Ureter (tissue), 1 donor: Measurements from ENCODE around the gene ERCC6. TPM values are rescaled to one million over a fixed set of nuclear protein-coding genes. Genes with fewer than 3 reads are reported as not detected.
A peak's percentile ranks its signal among the peaks of the same experiment; 100 is the strongest.

Source experiments
- DNase-seq: peaks from one replicate; pipeline ENCODE4 v3.0.0-alpha.2; 2020; ENCODE audit warnings: low spot score
- total RNA-seq: library from RNA; stranded (reverse); gene quantifications from one replicate; pipeline ENCODE4 v1.2.4, GENCODE V29; 2023
- donor health status: DM: yes; HTN: yes; CAD: no.

Gene ERCC6
- total RNA-seq, 1 donor from 2014 or later: 28.0 TPM

DNA sequence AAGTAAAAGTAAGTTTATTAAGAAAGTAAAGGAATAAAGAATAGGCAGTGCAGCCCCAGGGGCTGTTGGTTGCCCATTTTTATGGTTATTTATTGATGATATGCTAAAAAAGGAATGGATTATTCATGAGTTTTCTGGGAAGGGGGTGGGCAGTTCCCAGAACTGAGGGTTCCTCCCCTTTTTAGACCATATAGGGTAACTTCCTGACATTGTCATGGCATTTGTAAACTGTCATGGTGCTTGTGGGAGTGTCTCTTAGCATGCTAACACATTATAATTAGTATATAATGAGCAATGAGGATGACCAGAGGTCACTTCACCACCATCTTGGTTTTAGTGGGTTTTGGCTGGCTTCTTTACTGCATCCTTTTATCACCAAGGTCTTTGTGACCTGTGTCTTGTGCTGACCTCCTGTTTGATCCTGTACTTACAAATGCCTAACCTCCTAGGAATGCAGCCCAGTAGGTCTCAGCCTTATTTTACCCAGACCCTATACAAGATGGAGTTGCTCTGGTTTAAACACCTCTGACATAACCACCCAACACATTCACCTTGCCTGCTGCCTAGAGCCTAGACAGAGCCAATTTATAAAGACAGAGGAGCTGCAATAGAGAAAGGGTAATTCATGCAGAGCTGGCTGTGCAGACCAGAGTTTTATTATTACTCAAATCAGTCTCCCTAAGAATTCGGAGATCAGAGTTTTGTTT, 10.9 kb upstream of the ERCC6 start:
- DNase-seq: no peak

DNA sequence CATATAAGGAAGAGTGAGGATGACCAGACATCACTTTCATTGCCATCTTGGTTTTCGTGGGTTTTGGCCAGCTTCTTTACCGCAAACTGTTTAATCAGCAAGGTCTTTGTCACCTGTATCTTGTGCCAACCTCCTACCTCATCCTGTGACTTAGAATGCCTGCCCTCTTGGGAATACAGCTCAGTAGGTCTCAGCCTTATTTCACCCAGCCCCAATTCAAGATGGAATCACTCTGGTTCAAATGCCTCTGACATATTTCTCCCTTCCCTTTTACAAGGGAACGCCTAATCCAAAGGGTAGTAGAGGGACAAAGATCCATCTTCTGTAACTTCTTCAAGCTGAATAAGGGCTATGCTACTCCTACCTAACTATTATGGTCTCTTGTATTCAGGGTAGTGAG, 4.7 kb upstream of the ERCC6 start:
- DNase-seq: no peak

DNA sequence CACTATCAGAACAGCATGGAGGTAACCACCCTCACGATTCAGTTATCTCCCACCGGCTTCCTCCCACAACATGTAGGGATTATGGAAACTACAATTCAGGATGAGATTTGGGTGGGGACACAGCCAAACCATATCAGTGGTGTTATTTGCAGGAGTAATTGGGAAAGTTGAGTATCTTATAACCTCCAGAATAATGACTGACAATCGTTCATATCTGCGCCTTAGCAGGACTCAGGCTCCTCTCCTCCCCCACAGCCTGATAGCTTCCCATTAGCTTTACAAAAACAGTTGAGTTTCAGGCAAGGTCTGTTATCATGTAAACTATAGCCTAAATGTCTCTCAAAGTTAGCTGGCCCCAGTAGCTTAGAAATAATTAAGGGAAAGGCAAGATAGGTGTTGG, 3.4 kb upstream of the ERCC6 start:
- DNase-seq: no peak

DNA sequence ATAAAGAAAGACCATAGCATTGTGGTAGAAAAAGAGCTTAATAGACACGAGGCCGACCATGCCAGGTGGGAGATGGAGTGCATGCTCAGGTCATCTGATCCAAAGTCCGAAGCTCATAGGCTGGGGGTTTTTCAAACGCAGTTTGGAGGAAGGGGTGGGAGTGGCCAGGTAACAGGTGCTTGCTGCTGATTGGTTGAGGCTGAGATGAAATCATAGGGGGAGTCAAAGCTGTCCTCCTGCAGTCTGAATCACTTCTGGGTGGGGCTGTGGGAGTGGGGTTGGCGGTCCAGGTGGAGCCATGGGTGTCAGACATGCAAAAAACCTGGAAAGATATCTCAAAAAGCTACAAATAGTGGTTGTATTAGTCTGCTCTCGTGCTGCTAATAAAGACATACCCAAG, 2.8 kb upstream of the ERCC6 start:
- no peak for DNase-seq

DNA sequence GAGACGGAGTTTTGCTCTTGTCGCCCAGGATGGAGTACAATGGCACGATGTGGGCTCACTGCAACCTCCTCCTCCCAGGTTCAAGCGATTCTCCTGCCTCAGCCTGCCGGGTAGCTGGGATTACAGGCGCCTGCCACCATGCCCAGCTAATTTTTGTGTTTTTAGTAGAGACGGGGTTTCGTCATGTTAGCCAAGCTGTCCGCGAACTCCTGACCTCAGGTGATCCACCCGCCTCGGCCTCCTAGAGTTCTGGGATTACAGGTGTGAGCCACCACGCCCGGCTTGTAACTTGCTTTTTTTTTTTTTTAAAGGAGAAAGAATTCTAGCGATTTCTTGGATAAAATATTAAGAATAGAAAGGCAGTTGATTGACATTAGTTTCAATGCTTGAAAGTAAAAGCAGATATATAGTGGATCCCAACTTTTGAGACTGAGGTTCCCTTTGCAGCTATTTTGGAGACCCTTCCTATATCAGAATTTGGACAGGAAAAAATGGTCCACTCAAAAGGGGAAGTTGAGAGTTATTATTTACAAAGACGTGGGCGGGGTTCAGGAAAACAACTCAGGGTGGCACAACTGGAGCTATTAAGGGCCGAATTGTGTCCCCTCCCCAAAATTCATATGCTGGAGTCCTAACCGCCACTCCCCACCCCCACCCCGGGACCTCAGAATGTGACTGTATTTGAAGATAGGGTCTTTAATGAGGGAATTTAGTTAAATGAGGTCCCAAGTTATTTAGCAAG, 1.3 kb upstream of the ERCC6 start:
- no peak for DNase-seq

DNA sequence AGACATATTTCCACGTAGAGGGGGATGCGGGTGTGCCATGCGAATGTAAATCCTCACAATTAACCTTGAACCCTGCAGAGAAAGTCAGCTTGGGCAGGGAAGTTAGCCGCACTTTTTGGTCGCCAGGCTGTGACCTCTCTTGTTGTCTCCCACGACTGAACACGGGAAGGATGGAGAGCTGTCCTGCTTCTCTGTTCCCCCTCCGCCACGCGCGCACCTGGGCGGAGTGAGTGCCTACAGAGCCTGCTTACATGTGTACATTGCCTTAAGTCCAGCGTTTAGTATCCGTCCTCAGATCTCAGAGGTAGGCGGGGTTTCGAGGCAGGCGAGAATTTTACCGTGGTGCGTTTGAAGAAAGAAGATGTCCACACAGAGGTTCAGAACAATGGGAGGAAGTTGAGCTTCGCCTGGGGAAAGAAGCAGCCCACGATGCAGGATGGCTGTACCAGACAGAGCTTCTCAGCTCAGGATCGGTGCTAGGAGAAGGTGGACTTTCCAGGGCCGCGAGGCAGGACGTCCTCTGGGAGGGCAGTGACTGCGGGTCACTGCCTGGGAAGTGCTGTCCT, 482 bp upstream of the ERCC6 start:
- peak; percentile 45 for DNase-seq

DNA sequence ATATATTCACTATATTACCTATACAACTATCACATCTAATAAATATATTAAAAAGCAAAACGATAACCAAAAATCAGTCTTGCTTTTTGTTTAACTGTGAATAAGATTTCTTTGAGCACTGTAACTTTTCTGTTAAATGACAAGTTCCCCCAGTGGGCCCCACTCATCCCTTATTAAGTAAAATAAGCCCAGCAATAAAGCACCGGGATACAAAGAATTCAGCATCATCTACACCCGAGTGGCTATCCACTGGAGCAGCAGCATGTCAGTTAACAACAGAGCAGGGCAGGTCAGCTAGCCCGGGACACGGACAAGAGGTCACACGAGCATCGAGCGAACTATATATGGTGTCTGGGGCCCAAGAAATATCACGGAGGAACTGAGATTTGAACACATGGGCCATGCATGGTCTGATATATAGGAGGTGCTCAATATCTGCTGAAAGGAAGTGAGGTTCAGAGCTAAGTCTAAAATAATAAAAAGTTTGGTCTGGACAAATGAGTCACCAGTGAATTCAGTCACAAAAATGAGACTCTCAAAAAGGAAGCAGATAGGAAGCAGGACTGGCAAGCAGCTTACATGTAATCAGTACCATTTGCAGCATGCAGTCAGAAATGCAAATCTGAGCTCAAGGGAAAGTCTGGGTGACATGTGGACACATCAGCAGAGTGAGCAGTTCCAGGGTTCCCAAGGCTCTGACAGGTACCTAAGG, 4.1 kb downstream of the ERCC6 start:
- DNase-seq: no peak

DNA sequence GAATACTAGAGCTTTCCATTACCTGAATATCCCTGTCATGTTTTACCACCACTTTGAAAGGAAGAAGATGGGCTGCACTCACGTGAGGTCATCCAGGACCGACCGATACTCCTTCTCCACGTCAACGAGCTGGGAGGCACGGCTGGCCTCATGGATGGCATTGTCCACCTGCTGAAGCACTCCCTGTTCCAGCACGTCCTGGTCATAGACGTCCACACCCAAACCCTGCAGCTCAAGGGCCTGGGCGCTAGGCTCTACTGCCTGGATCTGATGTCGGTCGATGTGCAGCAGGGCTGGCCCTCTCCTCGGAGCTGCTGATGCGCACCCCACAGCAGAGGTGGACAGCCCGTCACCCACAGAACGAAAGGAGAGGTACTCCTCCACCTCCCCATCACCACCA, 6.5 kb downstream of the ERCC6 start:
- DNase-seq: no peak

DNA sequence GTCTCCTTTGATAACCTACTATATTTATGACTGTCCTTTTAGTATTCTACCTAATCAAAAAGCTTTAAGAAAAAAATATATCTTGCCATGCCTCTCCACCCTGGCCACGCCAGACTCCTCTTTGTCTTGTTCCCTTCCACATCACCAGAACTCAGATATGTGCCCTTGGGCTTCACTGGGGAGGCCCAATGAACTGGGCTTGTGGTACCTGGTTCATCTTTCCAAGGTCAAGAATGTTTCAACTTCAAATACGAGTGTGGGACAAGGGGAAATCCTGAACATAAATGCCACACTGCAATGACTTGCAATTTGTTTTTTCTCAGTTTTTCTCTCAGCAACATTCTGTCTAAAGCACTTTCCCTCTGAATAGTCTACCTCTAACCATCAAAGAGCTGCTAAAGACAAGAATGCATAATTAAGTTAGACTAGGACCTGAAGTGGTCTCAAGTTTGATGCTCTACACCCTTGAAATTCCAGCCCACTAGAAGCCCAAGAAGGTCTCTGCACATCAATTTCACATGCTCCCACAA, 9.9 kb downstream of the ERCC6 start:
- no peak for DNase-seq

DNA sequence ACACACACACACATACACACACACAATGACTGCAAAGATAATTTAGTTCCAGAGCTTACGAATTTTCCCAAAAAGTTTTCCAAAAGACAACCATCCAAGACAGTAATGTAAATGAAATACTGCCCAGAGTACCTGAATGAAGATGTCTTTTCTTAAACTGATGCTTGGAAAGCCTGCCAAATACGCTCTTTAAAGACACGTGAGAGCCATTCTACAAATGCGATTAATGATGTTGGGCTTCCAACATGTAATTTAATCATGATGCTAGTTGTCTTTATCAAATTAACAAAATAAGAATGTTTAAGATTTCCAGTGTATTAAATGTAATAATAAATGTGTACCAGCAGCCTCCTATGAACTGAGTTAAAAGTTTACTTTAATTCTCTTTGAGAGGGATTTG, 11.1 kb downstream of the ERCC6 start:
- no peak for DNase-seq

DNA sequence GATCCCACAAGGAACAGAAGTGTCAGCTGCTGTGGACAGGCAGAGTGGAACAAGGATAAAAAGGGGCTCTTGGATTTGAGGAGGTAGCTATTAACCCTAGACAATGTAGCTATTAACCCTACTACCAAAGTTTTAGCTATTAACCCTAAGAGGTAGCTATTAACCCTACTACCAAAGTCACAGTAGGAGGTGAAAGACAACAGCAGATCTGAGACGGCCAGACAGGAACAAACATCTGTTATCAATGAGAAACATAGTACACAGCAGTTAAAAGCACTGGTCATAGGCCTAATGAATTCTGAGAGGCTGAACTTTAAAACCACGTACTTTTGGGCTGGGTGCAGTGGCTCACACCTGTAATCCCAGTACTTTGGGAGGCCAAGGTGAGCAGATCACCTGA, 11.9 kb downstream of the ERCC6 start:
- no peak for DNase-seq

DNA sequence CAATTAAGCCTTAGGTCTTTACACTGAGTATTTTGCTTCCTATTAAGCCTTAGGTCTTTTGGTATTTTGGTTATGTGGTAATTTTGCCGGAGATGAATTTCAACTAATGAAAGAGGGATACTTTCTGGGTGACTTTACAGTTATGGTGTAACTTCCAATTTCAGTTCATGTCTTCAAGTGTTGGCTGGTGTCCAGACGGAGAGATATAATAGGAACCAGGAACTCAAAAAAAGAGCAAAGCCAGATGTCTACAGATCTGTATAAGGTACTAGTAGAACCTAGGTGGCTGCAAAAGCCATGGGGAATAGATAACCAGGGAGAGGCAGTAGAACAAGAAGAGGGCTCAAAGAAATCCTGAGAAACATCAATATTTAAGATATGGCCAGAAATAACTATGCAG, 12.3 kb downstream of the ERCC6 start:
- no peak for DNase-seq

DNA sequence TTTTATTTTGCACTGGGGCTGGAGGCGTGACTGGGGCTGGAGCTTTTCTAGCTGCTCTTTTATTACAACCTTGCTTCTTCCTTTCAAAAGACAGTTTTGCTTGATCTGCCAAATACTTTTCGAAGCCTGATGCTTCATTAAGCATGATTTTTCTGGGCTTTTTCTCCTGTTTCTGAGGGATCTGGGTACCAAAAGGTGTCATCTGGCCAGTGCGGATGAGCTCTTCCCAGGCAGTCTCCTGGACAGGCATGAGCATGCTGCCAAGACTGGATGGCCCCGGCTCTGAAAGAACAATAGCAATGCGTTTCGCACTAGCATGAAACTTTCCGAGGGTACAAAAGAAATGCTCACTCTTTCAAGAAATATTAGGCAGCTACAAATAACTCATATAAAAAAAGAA, 14.4 kb downstream of the ERCC6 start:
- DNase-seq: no peak

DNA sequence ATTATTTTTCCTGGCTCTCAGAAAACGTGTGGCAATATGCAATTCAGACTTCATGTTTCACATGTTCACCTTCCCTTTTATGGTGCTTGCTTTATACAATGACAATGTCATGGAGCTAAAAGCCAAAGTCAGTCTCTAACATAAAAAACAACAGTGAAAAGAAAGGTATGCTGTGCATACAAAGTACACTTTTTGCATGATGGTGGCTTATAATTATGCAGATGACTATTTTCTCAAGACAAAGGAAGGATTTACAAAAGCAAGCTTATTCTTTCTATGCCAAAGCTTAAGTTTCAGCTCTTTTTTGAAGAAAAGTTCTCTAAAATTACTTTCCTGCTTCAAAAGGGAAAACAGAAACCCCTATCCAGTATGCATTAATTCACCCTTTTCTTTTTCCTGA, 15.6 kb downstream of the ERCC6 start:
- no peak for DNase-seq

DNA sequence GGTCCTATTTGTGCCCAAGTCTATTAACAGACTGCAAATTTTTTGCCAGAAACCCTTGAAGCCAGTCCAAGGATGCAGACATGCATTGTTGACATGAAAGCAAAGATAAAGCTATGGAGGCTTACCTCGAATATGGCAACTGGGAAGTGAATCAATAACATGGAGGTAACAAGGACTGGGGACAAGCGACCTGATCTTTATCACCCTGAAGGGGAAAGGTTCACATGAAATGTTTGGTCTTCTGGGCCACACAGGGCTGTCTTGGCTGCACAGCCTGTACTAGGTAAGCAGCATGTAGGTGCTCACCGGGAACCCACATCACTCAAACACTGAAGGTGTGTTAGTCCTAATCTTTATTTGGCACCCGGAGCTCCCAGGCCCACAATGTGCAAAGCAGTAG, 17.9 kb downstream of the ERCC6 start:
- no peak for DNase-seq

DNA sequence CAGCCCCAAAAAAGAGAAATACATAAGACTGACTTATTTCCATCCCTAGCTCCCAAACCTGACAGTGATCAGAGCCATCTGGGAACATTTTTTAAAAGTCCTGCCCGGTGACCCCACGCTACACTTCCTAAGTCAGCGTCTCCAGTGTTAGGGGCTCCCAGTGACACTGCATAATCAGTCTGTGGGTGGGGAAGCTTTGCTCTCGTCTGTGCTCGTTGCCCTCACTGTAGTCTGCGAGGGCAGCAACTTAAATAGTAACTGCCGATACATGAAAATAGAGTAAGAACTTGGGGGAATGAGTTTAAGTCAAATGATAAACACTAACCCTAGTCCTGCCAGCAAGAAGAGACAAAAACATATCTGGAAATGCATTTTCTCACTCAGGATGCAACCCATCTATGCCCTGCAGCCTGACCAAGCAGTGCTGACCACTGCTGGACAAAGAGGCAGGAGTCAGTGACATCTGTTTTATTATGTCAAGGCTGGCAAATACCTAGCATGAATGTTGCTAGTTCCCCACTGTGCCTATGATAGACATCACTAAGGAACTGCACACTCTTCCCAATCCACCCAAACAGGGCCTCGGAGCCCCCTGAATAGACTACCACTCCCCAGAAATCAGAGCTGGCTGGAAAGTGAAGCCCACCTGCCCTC, 18.7 kb downstream of the ERCC6 start:
- no peak for DNase-seq

DNA sequence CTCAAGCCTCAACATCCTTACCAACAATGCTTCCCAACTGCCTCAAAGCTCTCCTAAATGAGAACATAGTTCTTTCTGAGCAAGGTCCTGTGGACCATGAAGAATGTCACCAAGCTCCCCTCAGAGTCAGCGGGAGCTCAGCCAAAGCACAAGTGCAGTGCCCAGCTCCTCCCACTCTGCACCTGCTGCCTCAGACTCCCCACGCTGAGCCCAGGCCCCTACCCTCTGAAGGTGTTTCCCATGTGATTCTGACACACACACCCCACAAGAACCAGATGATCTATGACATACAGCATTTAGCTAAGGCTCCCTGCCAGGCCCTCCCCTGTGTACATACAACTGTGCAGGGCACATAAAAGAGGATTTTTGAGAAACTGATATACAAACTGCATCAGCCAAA, 19.2 kb downstream of the ERCC6 start:
- no peak for DNase-seq

DNA sequence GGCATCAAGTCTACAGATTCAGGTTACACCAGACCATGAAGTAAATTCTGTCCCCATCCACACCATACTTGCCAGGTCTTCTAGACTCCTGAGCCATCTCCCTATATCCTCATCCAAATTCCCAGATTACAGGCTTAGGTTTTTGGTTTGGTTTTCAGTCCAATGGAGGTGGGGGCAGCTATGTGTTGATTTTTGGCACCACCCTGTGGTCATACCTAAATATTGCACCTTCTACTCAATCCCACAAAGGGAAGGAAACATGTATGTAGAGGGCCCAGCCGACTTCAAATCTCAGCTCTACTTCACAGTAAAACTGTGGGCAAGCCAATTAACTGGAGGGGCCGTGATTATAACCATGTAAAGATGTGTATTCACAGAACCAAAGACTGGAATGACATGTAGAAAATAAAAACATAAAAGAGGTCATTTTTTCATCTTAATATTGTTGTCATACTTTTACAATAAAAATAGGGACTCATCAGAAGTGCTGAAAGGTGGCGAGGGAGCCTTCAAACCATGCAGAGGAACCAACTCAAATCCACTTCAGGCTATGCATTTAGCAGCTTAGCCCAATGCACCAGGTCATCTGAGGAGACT, 19.8 kb downstream of the ERCC6 start:
- DNase-seq: no peak

DNA sequence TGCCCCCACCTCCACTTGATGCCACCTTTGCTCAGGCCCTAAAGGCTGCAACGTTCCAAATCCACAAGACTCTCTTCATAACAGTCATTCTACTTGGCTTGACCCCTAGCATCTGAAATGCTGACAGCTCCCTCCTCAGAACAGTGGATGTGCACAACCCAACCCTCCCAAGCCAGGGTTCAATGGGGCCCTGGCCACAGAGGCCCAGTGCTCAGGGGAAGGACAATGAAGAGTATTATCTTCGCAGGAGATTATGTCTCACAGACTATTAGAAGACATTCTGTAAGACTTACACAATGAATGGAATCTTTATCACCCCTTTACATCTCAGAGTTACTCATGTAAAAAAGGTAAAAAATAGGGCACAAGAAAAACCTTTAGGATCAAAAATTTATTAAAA, 20.4 kb downstream of the ERCC6 start:
- DNase-seq: no peak

DNA sequence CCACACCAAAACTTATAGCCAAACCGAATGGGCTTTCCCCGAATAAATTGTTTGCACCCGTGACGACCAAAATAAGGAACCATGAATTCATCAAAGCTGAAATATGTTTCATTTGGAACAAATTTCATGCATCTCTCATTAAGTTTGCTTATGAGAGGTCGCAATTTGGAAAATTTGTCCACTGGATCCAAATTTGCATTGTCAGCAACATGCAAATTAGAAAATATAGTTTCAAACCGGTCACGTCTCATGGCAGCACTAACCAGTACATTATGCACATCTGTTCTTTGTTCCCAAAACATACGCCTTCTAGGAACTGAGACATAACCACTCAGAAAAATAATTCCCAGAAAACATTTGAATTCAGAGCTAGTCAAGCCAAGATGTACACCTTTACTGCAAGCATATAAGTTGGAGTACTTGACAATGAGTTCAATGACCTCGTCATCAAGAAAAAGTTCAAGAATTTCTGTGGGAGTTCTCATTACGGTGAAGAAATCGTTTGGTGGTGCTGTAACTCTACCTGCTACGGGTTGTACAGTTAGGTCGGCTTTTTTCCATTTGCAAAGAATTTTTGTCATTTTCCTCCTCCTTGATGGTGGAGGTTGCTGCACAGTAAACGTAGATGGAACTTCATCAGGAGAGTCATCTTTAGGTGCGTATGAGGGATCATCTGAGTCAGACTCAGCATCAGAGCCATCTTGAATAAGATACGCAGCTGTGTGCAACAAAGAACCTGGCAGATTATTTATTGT, 22.5 kb downstream of the ERCC6 start:
- no peak for DNase-seq
